NCI-H2171 (cell line): Measurements from ENCODE around the gene ARHGAP15.
"Not testable (repeated sequence)": the region's sequence is repeated elsewhere in the genome, so short reads cannot be mapped to it uniquely, and the experiment has no call there.

Experiments used
- DNase-seq: peaks from one replicate; lab custom pipeline; 2025; lab: John Stamatoyannopoulos, UW

The ARHGAP15 gene

DNA sequence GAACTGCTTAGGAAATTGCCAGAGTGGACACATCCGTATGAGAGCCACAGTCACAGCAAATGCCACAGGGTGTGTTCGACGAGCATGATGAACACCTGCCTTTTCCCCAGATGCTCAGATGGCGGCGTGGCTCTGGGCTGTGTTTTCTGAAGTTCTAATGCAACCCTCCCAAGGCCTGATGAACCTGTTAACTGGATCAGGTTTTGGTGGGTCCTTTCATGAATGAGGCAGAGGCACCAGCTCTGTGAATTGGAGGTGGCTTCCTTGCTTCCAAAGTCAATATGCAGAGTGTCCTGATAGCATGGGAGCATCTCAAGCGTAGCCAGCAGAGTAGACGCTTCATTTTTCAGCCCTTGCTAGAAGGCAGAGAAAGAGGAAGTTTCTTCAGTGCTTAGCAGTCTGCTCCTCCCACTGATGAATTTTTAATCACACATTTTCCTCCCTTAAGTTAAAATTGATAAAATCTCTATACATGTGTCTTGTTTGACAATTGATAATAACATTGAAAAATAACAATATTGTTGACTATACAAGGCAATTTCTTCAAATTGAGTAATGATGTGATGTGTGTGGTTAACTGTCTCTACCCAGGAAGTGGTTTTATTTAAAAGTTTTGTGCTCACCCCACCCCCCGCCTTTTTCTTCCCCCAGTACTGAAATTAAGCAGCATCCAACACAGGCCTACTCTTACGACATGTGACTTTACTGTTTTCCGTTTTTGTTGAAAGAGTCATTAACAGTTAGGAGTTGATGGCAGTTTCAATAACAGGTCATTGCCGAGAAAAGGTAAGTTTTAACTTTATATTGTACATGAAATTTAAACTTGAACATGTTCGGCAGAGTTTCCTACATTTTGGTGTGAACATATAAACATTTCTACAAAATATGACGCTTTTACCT, at the start of gene ARHGAP15:
TSS of gene ARHGAP15 (plus strand) at position 739 of the 900 bp plus-strand sequence.
- DNase-seq: no peak

GRCh38 chr2:143081616-143082015, 47.6 kb upstream of the ARHGAP15 start:
- DNase-seq: no peak

DNA sequence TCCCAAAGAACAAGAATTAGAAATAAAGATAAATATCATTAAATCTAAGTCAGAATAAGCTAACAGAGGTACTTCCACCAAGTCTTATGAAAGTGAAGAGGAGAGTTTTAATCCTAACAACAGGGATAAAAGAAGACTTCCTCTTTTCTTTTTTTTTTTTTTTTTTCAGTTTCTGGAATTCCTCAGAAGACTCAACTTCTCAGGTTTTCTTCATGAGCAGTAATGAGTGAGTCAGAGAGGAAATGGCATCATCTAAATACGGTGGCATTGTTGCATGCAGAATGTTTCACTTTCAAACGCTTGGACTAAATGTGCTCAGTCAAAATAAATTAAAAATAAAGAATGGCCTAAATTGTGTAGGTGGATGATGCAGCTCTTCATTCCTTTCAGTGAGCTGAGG, 45.6 kb upstream of the ARHGAP15 start:
- no peak for DNase-seq

- DNase-seq: no peak
Measured at GRCh38 chr2:143084462-143084861, 44.8 kb upstream of the ARHGAP15 start.

GRCh38 chr2:143085125-143085784, 44.0 kb upstream of the ARHGAP15 start:
- DNase-seq: no peak

DNA sequence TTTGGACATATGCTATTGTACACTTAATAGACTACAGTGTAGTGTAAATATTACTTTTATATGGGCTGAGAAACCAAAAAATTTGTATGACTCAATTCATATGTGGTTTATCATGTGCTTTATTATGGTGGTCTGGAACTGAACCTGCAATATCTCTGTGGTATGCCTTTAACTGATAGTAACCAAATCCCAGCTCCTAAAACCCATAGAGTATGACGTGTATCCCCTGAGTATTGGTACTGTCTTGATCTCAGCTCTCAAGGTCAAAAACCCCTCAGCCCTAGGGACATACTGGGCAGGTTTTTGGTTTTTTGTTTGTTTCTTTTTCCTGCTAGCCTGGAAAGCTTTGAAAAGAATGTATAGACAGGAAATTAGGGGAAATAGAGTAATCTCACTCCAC, 42.2 kb upstream of the ARHGAP15 start:
- no peak for DNase-seq

DNA sequence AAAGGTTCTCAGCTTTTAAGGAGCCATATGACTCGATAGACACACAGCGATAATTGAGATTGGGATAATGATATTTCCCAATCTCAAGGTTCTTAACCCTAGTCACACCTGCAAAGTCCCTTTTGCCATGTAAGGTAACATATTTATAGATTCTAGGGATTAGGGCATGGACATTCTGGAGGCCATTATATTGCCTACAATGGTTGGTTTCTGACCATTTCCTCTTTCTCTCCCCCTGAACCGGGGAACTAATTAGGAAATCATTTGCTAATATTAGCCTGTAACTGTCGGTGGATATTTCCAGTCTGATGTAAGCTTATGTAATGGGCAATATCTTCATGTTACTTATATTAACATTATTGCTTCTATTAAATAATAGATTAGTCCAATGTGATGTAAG, 40.8 kb upstream of the ARHGAP15 start:
- no peak for DNase-seq

DNA sequence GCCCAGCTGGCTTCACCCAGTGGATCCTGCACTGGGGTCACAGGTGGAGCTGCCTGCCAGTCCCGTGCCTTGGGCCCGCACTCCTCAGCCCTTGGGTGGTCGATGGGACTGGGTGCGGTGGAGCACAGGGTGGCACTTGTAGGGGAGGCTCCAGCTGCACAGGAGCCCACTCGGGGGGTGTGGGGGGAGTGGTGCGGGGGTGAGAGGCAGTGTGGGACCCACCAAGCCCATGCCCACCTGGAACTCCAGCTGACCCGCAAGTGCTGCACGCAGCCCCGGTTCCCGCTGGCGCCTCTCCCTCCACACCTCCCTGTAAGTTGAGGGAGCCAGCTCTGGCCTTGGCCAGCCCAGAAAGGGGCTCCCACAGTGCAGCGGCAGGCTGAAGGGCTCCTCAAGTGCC, 39.7 kb upstream of the ARHGAP15 start:
- not testable (repeated sequence) for DNase-seq

GRCh38 chr2:143110758-143111428, 18.3 kb upstream of the ARHGAP15 start:
- DNase-seq: peak; percentile 74

- DNase-seq: no peak
Measured at GRCh38 chr2:143117225-143117624, 12.0 kb upstream of the ARHGAP15 start.

GRCh38 chr2:143121079-143121478, 8.1 kb upstream of the ARHGAP15 start:
- no peak for DNase-seq

DNA sequence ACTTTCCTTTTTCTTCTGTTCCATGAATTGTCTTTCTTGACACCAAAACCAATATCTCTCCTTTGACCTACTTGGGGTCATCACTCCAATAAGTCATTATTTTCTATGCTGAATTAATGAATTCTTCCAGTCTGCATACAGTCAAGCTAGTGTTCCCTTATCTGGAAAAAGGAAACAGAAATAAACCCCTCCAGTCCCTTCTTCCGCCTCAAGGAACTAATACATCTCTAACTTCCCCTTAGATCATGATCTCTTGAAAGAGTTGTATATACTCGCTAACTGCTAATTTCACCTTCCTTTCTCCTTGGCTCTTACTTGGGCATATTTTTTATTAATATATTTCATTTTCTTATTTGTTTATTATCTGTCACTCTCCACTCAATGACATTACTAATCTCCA, 7.3 kb upstream of the ARHGAP15 start:
- DNase-seq: no peak

DNA sequence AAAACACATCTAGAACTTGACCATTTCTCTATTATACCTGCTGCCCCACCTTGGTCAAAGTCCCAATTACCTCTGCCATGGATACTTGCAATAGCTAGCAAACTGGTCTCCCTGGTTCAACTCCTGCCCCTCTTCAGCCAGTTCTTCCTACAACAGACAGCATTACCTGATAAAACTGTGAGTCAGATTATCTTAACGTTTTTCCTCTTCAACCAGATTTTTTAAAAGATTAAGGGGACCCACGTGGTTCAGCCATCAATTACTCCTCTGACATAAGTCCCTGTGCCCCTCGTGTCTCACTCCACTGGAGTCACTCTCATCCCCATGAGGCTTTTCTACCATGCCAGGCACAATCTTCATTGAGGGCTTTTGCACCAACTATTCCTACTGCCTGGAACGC, 5.3 kb upstream of the ARHGAP15 start:
- no peak for DNase-seq

DNA sequence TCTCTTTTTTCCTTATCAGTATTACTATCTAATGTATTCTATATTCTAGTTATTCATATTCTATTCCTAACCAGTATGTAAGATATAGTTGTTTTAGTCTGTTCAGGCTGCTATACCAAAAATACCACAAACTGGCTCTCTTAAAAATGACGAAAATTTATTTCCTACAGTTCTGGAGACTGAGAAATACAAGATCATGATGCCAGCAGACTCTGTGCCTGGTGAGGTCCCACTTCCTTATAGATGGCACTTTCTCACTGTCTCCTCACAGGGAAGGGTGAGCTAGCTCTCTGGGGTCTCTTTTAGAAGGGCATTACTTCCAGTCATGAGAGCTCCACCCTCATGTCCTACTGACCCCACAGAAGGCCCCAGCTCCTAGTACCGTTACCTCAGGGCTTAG, 4.8 kb upstream of the ARHGAP15 start:
- no peak for DNase-seq

DNA sequence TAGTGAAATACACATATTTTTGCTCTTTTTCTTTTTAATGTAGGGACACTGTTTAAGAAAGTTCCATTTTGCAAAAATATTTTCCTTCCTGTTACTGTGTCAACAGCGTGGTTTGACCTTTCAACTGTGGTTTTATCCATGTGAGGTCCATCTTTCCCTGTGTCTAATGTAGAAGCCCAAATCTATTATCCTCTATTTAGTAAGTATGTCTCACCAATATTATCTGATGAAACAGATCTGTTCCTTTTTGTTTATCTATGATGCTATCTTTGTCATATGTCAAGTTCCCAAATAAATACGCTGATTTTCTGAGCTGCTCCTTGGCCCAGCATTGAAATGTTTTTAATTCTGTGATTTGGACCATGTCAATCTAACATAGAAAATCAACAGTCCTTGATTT, 3.5 kb upstream of the ARHGAP15 start:
- DNase-seq: no peak

DNA sequence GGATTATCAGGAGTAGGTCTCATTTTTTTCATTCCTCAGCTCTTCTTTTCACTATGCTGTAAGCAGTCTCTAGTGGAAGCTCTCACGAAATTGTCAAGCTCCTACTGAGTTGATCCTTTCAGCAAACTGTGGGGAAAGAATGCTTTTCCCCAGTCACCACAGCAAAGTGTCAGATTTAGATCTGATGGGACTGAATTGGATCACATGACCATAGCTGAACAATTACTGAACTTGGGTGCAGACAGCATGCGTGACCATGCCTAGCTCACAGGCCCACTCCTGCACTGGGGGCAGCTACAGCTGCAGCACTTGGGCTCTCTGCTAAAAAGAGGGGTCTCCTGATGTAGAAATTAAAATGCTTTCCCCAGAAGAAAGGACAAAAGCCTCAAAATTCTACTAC, 3.1 kb downstream of the ARHGAP15 start:
- no peak for DNase-seq

GRCh38 chr2:143133783-143134182, 4.6 kb downstream of the ARHGAP15 start:
- no peak for DNase-seq

- DNase-seq: no peak
Measured at GRCh38 chr2:143138292-143138691, 9.1 kb downstream of the ARHGAP15 start.

DNA sequence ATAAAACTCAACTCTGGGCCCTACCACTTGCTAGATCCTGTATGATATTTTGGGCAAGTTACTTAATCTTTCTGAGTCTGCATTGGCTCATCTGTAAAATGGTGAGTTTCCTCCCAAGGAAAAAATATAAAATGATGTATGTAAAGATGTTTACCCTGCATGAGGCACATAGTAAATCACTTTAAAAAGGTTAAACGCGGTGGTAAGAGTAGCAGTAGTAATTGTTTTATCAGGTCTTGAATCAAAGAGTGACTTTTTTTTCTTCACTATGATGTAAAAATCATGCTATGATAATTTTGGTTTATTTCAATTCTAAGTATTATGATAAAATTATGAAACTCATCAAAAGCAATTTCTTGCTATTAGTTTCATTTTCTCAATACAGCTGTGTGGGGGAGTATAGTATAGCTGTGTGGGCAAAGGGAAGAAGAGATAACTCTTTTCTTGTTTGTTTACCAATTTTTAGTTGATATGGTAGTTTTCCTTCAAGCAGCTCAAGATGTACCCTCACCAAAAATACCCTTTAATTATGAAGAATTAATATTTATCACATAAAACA, 10.7 kb downstream of the ARHGAP15 start:
- DNase-seq: no peak

- DNase-seq: no peak
Measured at GRCh38 chr2:143140864-143141661, 11.8 kb downstream of the ARHGAP15 start.

DNA sequence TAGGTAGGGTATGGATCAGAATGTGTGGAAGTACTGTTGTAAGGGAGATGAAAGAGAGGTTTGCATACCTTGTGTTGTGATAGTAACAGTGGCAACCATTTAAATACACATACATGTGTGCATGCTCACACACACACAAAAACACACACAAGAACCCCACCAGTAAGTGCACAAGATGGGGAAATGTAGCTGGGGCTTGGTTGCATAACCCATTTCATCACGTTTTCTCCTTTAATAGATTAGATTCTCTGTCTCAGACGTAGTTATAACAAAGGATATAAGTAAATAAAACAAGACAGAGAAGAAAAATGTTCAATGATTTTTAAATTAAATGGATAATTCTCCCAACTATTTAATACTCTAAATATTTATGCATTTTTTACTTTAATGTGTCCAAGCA, 13.4 kb downstream of the ARHGAP15 start:
- no peak for DNase-seq
